ENCODE measurements around the gene ZNF765. TPM values are rescaled to one million over a fixed set of nuclear protein-coding genes. Genes with fewer than 3 reads are reported as not detected.

Gene ZNF765
- total RNA-seq, 1 experiment from 2014 or later = 6.7 TPM

- TF ChIP-seq EZH2phosphoT487 (IDR thresholded peaks at IDR 0.05; ENCODE audit: borderline replicate concordance) (no peak), SP1 (IDR thresholded peaks at IDR 0.05; ENCODE audit: low read depth) (no peak), ATF3 (IDR thresholded peaks at IDR 0.05) (no peak)
These were observed 6.8 kb upstream of the ZNF765 start (continued) for GRCh38 chr19:53388168-53388567.

GRCh38 chr19:53388904-53389303 is 6.0 kb upstream of the ZNF765 start:
- no TSS peak for BruUV-seq (replicated peaks)
- H3K9ac ChIP-seq (ENCODE audit: low read length) = no peak overlapping the region
- H3K9me3 ChIP-seq (ENCODE audit: control insufficient read depth in 1 of 2, insufficient read depth in 1 of 2, low read depth in 1 of 2, low read length in 2 of 2) = peaks cover 14 to 19% of the 10 kb centered on the region in 2 experiments; a peak in 2 of 4 replicates
- H3K27me3 ChIP-seq (ENCODE audit: insufficient read depth, low read length) = no peaks in the 10 kb centered on the region
- ATAC-seq (no peak), DNase-seq (ENCODE audit: low read depth, low spot score) (no peak)
- H3K4me3 ChIP-seq (replicated peaks in 1 of 2; ENCODE audit: low read depth in 1 of 2, low read length in 2 of 2) = no peak overlapping the region
- no peaks in the 10 kb centered on the region for H3K4me1 ChIP-seq (ENCODE audit: control insufficient read depth in 1 of 2, insufficient read depth in 2 of 2, low read length in 2 of 2)
- H3K4me2 ChIP-seq (ENCODE audit: low read length) = no peak overlapping the region
- H3K36me3 ChIP-seq (ENCODE audit: control insufficient read depth in 1 of 2, insufficient read depth in 2 of 2, low read length in 2 of 2) = 0 out of 4 replicates have a peak, but pooled peaks cover 0 to 3% of the 10 kb centered on the region in 2 experiments
- TF ChIP-seq CBX3 (IDR thresholded peaks at IDR 0.05; ENCODE audit: low read depth) = no peak
- no peak for TF ChIP-seq EGR1 (IDR thresholded peaks at IDR 0.05; ENCODE audit: low read depth)
- no peak for TF ChIP-seq CEBPB (IDR thresholded peaks at IDR 0.05; ENCODE audit: low read depth)
- no peak for TF ChIP-seq MAX (IDR thresholded peaks at IDR 0.05)
- no peak for TF ChIP-seq POLR2AphosphoS5 (IDR thresholded peaks at IDR 0.05; ENCODE audit: low read depth, low read length)
- TF ChIP-seq SP1 (IDR thresholded peaks at IDR 0.05; ENCODE audit: low read depth) = no peak
- TF ChIP-seq YY1 (IDR thresholded peaks at IDR 0.05; ENCODE audit: extremely low read depth, insufficient replicate concordance, low read depth, low read length) = no peak
- TF ChIP-seq SRF (IDR thresholded peaks at IDR 0.05; ENCODE audit: low read depth) = no peak
- no peak for TF ChIP-seq REST (IDR thresholded peaks at IDR 0.05; ENCODE audit: low read depth)
- no peak for TF ChIP-seq ATF3 (IDR thresholded peaks at IDR 0.05)
- no peak for TF ChIP-seq ELF1 (IDR thresholded peaks at IDR 0.05; ENCODE audit: borderline replicate concordance, low read depth)
- TF ChIP-seq ZNF274 (IDR thresholded peaks at IDR 0.05; ENCODE audit: low read depth, low read length) = no peak
- no peak for TF ChIP-seq POLR2A (IDR thresholded peaks at IDR 0.05; ENCODE audit: borderline replicate concordance, extremely low read depth, insufficient read depth, insufficient read length)
- TF ChIP-seq TCF7L2 (IDR thresholded peaks at IDR 0.05; ENCODE audit: borderline replicate concordance, extremely low read depth, insufficient read depth, insufficient read length) = no peak
- ChIA-PET RAD21 (ENCODE audit: low non-redundant PET in 1 of 2, low total read pairs in 2 of 2, uncharacterized antibody in 2 of 2, unreplicated experiment in 2 of 2) (no interaction called here), CTCF (no interaction called here), POLR2A (no interaction called here)
- no peaks in the 10 kb centered on the region for H3K9me2 ChIP-seq (ENCODE audit: insufficient read depth)
- no peak overlapping the region for H3K27ac ChIP-seq (ENCODE audit: low read depth, low read length)
- no peaks in the 10 kb centered on the region for H4K20me1 ChIP-seq (ENCODE audit: insufficient read depth)
- intact Hi-C loops (cut with micrococcal nuclease) = no loop called here
- no peak overlapping the region for H2AFZ ChIP-seq (ENCODE audit: low read depth, low read length, poor library complexity, severe bottlenecking)
- H3K79me2 ChIP-seq (ENCODE audit: insufficient read depth, low read length) = no peaks in the 10 kb centered on the region

All from HCT116 (cell line).